Measurements from ENCODE around the gene SLC25A25. TPM values are rescaled to one million over a fixed set of nuclear protein-coding genes. Genes with fewer than 3 reads are reported as not detected.

SLC25A25 gene
- total and polyA plus RNA-seq, 10 of the 15 experiments (the other 5 are each of a cell fraction or from before 2014, with no cell fraction given): 0.04 to 17.1 (median 12.4) TPM; not detected in 1

DNA sequence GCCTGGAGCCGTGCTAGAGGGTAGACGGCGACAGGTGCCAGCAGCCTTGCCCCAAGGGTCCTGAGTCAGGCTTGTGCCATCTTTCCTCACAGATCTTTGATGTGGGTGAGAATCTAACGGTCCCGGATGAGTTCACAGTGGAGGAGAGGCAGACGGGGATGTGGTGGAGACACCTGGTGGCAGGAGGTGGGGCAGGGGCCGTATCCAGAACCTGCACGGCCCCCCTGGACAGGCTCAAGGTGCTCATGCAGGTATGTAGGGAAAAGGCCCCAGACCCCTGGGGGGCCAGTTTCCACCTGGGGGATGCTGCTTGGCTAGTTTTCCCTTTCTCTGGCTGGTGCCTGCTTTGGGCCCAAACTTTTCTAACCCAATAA lies 35.5 kb downstream of the SLC25A25 start:
- Histone ChIP-seq H3K4me1 (ENCODE audit: control insufficient read depth, insufficient read depth, low read length) (no peaks in the 10 kb centered on the region), H3K27ac (ENCODE audit: control insufficient read depth, insufficient read depth) (no peak overlapping the region), H3K36me3 (ENCODE audit: control insufficient read depth in 2 of 2, insufficient read depth in 2 of 2, low read length in 1 of 2) (peaks cover 26 to 52% of the 10 kb centered on the region in 2 experiments), H3K4me2 (ENCODE audit: control insufficient read depth, insufficient read depth) (no peak overlapping the region), H3K9me3 (replicated peaks; ENCODE audit: control insufficient read depth, insufficient read depth, low read length) (no peaks in the 10 kb centered on the region), H3K27me3 (replicated peaks in 1 of 2; ENCODE audit: control insufficient read depth in 2 of 2, insufficient read depth in 2 of 2, low read length in 1 of 2) (no peaks in the 10 kb centered on the region), H3K79me2 (ENCODE audit: control insufficient read depth, insufficient read depth, low read length) (no peaks in the 10 kb centered on the region; the same call in 1 of the 2 replicates), H3K4me3 (no peak overlapping the region), H2AFZ (ENCODE audit: control insufficient read depth, low read depth, low read length) (no peak overlapping the region), H4K20me1 (ENCODE audit: control insufficient read depth, insufficient read depth) (no peaks in the 10 kb centered on the region), H3K9ac (ENCODE audit: control insufficient read depth, insufficient read depth, low read length) (no peak overlapping the region)
- ChIA-PET POLR2A (no interaction called here), SMC1A (ENCODE audit: uncharacterized antibody, unreplicated experiment) (interaction anchor here (1.7 kb wide), 1 partner anchor 12 kb away, joined by 3 read pairs; no protein-coding TSS in a partner anchor), CTCF (interaction anchor here (0.9 to 1.1 kb wide), 2 partner anchors 14 to 161 kb away, joined by 3 to 4 read pairs; no protein-coding TSS in a partner anchor), RAD21 (ENCODE audit: unreplicated experiment) (no interaction called here)
- BruUV-seq (replicated peaks): no TSS peak
- intact Hi-C loops (cut with micrococcal nuclease; ENCODE audit: unreplicated experiment): no loop called here
- TF ChIP-seq IRF4 (IDR thresholded peaks at IDR 0.05; ENCODE audit: low read depth, low read length): no peak
- TF ChIP-seq, protein P1, sequence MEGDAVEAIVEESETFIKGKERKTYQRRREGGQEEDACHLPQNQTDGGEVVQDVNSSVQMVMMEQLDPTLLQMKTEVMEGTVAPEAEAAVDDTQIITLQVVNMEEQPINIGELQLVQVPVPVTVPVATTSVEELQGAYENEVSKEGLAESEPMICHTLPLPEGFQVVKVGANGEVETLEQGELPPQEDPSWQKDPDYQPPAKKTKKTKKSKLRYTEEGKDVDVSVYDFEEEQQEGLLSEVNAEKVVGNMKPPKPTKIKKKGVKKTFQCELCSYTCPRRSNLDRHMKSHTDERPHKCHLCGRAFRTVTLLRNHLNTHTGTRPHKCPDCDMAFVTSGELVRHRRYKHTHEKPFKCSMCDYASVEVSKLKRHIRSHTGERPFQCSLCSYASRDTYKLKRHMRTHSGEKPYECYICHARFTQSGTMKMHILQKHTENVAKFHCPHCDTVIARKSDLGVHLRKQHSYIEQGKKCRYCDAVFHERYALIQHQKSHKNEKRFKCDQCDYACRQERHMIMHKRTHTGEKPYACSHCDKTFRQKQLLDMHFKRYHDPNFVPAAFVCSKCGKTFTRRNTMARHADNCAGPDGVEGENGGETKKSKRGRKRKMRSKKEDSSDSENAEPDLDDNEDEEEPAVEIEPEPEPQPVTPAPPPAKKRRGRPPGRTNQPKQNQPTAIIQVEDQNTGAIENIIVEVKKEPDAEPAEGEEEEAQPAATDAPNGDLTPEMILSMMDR (IDR thresholded peaks at IDR 0.05 in 2 of 3, conservative IDR thresholded peaks at IDR 0.05 in 1 of 3; ENCODE audit: control insufficient read depth in 2 of 3, extremely low read depth in 1 of 3, insufficient read depth in 1 of 3, low read depth in 3 of 3, low read length in 3 of 3): peak in 2 of 3 experiments; percentile 17 to 21; a peak in 3 of 6 replicates
- no peak for TF ChIP-seq KLF5 (IDR thresholded peaks at IDR 0.05; ENCODE audit: partially characterized antibody)
- FAIRE-seq (no peak), DNase-seq (ENCODE audit: low read depth, low spot score) (no peak), ATAC-seq (peak; percentile 31; the same call in 2 of the 3 replicates)
- in situ Hi-C loops (cut with MboI): no loop called here
- 49% methylated on average over 8 of the region's 8 CpGs for WGBS (ENCODE audit: insufficient coverage, insufficient replicate concordance, low lambda C conversion rate, missing lambda C conversion rate)

DNA sequence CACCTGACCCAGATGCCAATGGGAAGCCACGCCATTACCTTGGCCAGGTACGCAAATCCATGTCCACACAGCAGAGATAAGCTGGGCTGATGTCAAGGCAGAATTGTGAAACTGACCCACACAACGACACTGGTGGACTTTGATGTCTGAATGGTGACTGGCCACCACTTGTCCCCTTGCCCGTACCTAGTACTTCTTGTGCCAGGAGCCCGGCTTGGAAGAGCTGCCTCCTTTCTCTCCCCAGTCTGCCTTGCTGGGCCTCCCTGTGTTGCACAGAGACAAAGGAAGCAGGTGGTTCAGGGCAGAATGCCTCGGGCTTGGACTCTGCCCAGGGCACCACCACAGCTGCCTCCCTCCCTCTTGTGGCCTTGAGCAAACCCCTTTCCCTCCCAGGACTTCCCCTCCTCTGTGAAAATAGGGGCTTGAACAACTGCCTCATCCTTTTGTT lies 36.2 kb downstream of the SLC25A25 start:
- WGBS (ENCODE audit: insufficient coverage, insufficient replicate concordance, low lambda C conversion rate, missing lambda C conversion rate): 79% methylated on average over 6 of the region's 6 CpGs
- intact Hi-C loops (cut with micrococcal nuclease; ENCODE audit: unreplicated experiment): no loop called here
- no peak for FAIRE-seq

More for the DNA sequence above, 36.2 kb downstream of the SLC25A25 start:
- Histone ChIP-seq H3K27me3 (replicated peaks in 1 of 2; ENCODE audit: control insufficient read depth in 2 of 2, insufficient read depth in 2 of 2, low read length in 1 of 2) (no peaks in the 10 kb centered on the region), H3K9me3 (replicated peaks; ENCODE audit: control insufficient read depth, insufficient read depth, low read length) (no peaks in the 10 kb centered on the region), H2AFZ (ENCODE audit: control insufficient read depth, low read depth, low read length) (no peak overlapping the region), H3K79me2 (ENCODE audit: control insufficient read depth, insufficient read depth, low read length) (no peaks in the 10 kb centered on the region; the same call in 1 of the 2 replicates), H3K4me3 (no peak overlapping the region), H3K27ac (ENCODE audit: control insufficient read depth, insufficient read depth) (no peak overlapping the region), H3K4me1 (ENCODE audit: control insufficient read depth, insufficient read depth, low read length) (no peaks in the 10 kb centered on the region), H3K9ac (ENCODE audit: control insufficient read depth, insufficient read depth, low read length) (no peak overlapping the region), H3K4me2 (ENCODE audit: control insufficient read depth, insufficient read depth) (no peak overlapping the region), H3K36me3 (ENCODE audit: control insufficient read depth in 2 of 2, insufficient read depth in 2 of 2, low read length in 1 of 2) (peaks cover 23 to 52% of the 10 kb centered on the region in 2 experiments), H4K20me1 (ENCODE audit: control insufficient read depth, insufficient read depth) (no peaks in the 10 kb centered on the region)
- CTCF ChIA-PET: interaction anchor here (1.1 kb wide), 2 partner anchors 12 to 21 kb away, joined by 3 to 4 read pairs; no protein-coding TSS in a partner anchor
- BruUV-seq (replicated peaks): no TSS peak
- ATAC-seq (no peak), DNase-seq (ENCODE audit: low read depth, low spot score) (no peak)
- TF ChIP-seq MYB (IDR thresholded peaks at IDR 0.05; ENCODE audit: borderline replicate concordance, low read depth, low read length): no peak
- no peak for TF ChIP-seq FOXK2 (IDR thresholded peaks at IDR 0.05)
- TF ChIP-seq, protein P2, sequence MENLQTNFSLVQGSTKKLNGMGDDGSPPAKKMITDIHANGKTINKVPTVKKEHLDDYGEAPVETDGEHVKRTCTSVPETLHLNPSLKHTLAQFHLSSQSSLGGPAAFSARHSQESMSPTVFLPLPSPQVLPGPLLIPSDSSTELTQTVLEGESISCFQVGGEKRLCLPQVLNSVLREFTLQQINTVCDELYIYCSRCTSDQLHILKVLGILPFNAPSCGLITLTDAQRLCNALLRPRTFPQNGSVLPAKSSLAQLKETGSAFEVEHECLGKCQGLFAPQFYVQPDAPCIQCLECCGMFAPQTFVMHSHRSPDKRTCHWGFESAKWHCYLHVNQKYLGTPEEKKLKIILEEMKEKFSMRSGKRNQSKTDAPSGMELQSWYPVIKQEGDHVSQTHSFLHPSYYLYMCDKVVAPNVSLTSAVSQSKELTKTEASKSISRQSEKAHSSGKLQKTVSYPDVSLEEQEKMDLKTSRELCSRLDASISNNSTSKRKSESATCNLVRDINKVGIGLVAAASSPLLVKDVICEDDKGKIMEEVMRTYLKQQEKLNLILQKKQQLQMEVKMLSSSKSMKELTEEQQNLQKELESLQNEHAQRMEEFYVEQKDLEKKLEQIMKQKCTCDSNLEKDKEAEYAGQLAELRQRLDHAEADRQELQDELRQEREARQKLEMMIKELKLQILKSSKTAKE (IDR thresholded peaks at IDR 0.05; ENCODE audit: low read depth, poor library complexity, severe bottlenecking): no peak
- peak; percentile 39 for TF ChIP-seq POLR2A (IDR thresholded peaks at IDR 0.05; ENCODE audit: low read depth, low read length)
- in situ Hi-C loops (cut with MboI): no loop called here
- SMC1A ChIA-PET (ENCODE audit: uncharacterized antibody, unreplicated experiment): interaction anchor here (1.7 kb wide), 1 partner anchor 12 kb away, joined by 3 read pairs; no protein-coding TSS in a partner anchor
- POLR2A ChIA-PET: no interaction called here
- RAD21 ChIA-PET (ENCODE audit: unreplicated experiment): no interaction called here

All from GM12878 (cell line).